ENCODE results near the gene MIEF1.

DNA sequence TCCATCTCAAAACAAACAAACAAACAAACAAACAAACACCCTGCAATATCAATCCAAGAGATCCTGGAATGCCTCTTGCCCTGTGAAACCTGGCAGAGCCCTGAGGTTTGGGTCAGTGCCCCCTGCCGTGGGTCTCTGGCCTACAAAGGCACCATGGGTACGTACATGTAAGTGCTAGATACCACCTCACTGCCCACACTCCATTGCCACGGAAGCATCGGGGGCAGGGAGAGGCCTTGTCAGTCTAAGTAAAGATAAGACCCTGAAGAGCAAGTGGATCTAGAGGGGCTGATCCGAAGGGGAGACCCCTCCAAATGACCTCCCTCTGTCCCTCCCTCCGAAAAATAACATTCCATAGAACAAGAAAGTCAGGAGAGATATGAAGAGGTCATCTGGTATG lies 2.0 kb upstream of the MIEF1 start:
- TF ChIP-seq, protein P1, sequence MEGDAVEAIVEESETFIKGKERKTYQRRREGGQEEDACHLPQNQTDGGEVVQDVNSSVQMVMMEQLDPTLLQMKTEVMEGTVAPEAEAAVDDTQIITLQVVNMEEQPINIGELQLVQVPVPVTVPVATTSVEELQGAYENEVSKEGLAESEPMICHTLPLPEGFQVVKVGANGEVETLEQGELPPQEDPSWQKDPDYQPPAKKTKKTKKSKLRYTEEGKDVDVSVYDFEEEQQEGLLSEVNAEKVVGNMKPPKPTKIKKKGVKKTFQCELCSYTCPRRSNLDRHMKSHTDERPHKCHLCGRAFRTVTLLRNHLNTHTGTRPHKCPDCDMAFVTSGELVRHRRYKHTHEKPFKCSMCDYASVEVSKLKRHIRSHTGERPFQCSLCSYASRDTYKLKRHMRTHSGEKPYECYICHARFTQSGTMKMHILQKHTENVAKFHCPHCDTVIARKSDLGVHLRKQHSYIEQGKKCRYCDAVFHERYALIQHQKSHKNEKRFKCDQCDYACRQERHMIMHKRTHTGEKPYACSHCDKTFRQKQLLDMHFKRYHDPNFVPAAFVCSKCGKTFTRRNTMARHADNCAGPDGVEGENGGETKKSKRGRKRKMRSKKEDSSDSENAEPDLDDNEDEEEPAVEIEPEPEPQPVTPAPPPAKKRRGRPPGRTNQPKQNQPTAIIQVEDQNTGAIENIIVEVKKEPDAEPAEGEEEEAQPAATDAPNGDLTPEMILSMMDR (tag by site-specific recombination; IDR thresholded peaks at IDR 0.05) = no peak
- no peak for TF ChIP-seq ZNF239 (tag by site-specific recombination; IDR thresholded peaks at IDR 0.05)
- TF ChIP-seq, protein P2, sequence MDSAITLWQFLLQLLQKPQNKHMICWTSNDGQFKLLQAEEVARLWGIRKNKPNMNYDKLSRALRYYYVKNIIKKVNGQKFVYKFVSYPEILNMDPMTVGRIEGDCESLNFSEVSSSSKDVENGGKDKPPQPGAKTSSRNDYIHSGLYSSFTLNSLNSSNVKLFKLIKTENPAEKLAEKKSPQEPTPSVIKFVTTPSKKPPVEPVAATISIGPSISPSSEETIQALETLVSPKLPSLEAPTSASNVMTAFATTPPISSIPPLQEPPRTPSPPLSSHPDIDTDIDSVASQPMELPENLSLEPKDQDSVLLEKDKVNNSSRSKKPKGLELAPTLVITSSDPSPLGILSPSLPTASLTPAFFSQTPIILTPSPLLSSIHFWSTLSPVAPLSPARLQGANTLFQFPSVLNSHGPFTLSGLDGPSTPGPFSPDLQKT (IDR thresholded peaks at IDR 0.05; ENCODE audit: borderline replicate concordance, low read depth, low read length) = no peak
- TF ChIP-seq ZNF555 (tag by site-specific recombination; conservative IDR thresholded peaks at IDR 0.05) = no peak
- TF ChIP-seq, protein P3, sequence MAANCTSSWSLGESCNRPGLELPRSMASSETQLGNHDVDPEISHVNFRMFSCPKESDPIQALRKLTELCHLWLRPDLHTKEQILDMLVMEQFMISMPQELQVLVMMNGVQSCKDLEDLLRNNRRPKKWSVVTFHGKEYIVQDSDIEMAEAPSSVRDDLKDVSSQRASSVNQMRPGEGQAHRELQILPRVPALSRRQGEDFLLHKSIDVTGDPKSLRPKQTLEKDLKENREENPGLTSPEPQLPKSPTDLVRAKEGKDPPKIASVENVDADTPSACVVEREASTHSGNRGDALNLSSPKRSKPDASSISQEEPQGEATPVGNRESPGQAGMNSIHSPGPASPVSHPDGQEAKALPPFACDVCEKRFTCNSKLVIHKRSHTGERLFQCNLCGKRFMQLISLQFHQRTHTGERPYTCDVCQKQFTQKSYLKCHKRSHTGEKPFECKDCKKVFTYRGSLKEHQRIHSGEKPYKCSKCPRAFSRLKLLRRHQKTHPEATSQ (tag by site-specific recombination; IDR thresholded peaks at IDR 0.05) = no peak

Data from HEK293 (cell line).